ENCODE results near the gene IL20RB.

Gene IL20RB

DNA sequence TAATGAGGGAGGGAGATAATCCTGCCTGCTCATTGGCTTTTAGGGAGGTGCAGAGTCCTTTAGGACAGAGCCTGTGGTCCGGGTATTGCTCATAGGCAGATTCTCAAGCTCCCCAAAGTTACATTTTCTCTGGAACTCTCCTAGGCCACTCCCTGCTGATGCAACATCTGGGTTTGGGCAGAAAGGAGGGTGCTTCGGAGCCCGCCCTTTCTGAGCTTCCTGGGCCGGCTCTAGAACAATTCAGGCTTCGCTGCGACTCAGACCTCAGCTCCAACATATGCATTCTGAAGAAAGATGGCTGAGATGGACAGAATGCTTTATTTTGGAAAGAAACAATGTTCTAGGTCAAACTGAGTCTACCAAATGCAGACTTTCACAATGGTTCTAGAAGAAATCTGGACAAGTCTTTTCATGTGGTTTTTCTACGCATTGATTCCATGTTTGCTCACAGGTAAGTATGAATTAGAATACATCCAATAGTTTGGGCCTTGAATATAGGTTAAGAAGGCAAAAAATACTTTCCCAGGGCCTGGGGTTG lies at the start of gene IL20RB:
Gene IL20RB, plus strand, starts transcription at position 233 of the 538 bp plus-strand sequence. Its CDS starts 131 bp downstream, at position 364.
- H3K9ac ChIP-seq (ENCODE audit: low read depth, low read length) = no peak within 1 kb of the TSS
- H3K9me3 ChIP-seq (ENCODE audit: control insufficient read depth, insufficient read depth, low read length) = no peaks in the 10 kb centered on the region
- peaks cover 19% of the 10 kb centered on the region for H3K4me1 ChIP-seq (ENCODE audit: insufficient read depth, low read length)
- no peaks in the 10 kb centered on the region for H3K36me3 ChIP-seq (ENCODE audit: insufficient read depth, low read length)

GRCh38 chr3:136908297-136908696 lies 49.5 kb upstream of the IL20RB start:
- peaks cover 9% of the 10 kb centered on the region for H3K4me1 ChIP-seq (ENCODE audit: insufficient read depth, low read length)
- H3K36me3 ChIP-seq (ENCODE audit: insufficient read depth, low read length) = no peaks in the 10 kb centered on the region
- no peak overlapping the region for H3K9ac ChIP-seq (ENCODE audit: low read depth, low read length)
- no peaks in the 10 kb centered on the region; the same call in 1 of the 2 replicates for H3K9me3 ChIP-seq (ENCODE audit: control insufficient read depth, insufficient read depth, low read length)

DNA sequence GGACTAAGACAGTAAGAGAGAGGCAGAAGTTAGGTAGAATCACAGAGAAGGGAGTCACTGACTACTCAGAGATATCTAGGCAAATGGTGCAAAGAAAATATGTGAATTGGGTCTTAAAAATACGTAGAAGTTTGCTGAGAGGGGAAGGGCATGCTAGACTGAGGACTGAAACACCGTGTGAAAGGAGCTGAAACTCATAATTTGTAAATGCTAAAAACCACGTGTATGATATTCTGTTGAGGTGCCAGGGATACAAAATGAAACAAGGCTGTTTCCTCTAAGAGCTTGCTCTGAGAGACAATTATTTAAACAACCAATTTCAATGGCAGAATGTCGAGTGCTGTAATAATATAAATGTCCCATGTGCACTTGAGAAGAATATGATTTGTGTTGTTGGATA lies 48.6 kb upstream of the IL20RB start:
- Histone ChIP-seq H3K9ac (ENCODE audit: low read depth, low read length) (no peak overlapping the region), H3K9me3 (ENCODE audit: control insufficient read depth, insufficient read depth, low read length) (no peaks in the 10 kb centered on the region; the same call in 1 of the 2 replicates)

DNA sequence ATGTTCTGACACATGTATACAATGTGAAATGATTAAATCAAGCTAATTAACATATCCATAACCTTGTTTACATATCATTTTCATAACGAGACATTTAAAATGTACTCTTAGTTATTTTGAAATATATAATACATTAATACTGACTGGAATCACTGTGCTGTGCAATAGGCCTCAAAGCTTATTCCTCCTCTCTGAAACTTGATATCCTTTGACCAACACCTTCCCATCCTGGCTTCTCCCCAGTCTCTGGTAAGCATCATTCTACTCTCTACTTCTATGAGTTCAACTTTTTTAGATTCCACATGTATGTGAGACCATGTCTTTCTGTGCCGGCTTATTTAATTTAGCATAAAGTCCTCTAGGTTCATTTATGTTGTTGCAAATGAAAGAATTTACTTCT lies 47.1 kb upstream of the IL20RB start:
- no peaks in the 10 kb centered on the region for H3K9me3 ChIP-seq (ENCODE audit: control insufficient read depth, insufficient read depth, low read length)
- H3K4me1 ChIP-seq (ENCODE audit: insufficient read depth, low read length) = peaks cover 9% of the 10 kb centered on the region
- no peak overlapping the region for H3K9ac ChIP-seq (ENCODE audit: low read depth, low read length)
- no peaks in the 10 kb centered on the region for H3K36me3 ChIP-seq (ENCODE audit: insufficient read depth, low read length)

More for the DNA sequence above, 48.6 kb upstream of the IL20RB start:
- no peaks in the 10 kb centered on the region for H3K36me3 ChIP-seq (ENCODE audit: insufficient read depth, low read length)
- H3K4me1 ChIP-seq (ENCODE audit: insufficient read depth, low read length) = peaks cover 9% of the 10 kb centered on the region

DNA sequence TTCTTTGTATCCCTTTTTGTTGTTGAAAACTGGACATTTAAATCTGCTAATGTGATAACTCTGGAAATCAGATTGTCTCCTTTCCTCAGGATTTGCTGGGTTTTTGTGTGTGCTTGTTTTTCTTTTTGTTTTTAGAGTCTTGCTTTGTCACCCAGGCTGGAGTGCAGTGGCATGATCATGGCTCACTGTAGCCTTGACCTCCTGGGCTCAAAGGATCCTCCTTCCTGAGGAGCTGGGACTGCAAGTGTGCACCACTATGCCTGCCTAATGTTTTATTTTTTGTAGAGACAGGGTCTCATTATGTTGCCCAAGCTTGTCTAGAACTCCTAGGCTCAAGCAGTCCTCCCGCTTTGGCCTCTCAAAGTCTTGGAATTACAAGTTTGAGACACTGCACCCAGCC lies 44.6 kb upstream of the IL20RB start:
- H3K36me3 ChIP-seq (ENCODE audit: insufficient read depth, low read length) = no peaks in the 10 kb centered on the region
- no peaks in the 10 kb centered on the region for H3K4me1 ChIP-seq (ENCODE audit: insufficient read depth, low read length)
- no peak overlapping the region for H3K9ac ChIP-seq (ENCODE audit: low read depth, low read length)

DNA sequence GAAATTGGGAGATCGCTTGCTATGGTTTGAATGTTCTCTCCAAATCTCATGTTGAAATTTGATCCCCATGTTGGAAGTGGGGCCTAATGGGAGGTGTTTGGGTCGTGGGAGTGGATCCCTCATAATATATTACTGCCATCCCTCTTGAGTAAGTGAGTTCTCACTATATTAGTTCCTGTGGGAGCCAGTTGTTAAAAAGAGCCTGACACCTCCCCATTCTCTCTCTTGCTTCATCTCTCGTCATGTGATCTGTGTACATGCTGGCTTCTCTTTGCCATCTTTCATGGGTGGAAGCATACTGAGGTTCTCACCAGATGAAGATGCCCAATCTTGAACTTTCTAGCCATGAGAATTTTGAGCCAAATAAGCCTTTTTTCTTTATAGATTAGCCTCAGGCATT lies 43.0 kb upstream of the IL20RB start:
- Histone ChIP-seq H3K9ac (ENCODE audit: low read depth, low read length) (no peak overlapping the region), H3K36me3 (ENCODE audit: insufficient read depth, low read length) (no peaks in the 10 kb centered on the region), H3K9me3 (ENCODE audit: control insufficient read depth, insufficient read depth, low read length) (no peaks in the 10 kb centered on the region), H3K4me1 (ENCODE audit: insufficient read depth, low read length) (no peaks in the 10 kb centered on the region)

More for the DNA sequence above, 44.6 kb upstream of the IL20RB start:
- no peaks in the 10 kb centered on the region for H3K9me3 ChIP-seq (ENCODE audit: control insufficient read depth, insufficient read depth, low read length)

DNA sequence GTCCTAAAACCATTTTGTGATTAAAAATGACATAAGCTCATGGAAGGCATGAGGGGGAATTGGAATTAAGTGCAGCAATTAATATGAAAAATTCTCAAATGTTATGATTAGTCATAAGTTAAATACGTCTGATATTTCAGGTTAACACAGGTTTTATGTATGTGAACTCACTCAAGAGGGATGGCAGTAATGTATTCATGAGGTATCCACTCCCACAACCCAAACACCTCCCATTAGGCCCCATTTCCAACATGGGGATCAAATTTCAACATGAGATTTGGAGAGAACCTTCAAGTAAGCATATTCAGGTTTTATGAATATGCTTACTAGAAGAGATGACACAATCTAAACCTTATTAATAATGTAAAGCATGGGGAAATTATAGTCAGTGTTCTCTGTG lies 41.6 kb upstream of the IL20RB start:
- H3K9ac ChIP-seq (ENCODE audit: low read depth, low read length) = no peak overlapping the region
- H3K36me3 ChIP-seq (ENCODE audit: insufficient read depth, low read length) = no peaks in the 10 kb centered on the region
- no peaks in the 10 kb centered on the region for H3K4me1 ChIP-seq (ENCODE audit: insufficient read depth, low read length)
- peaks cover 4% of the 10 kb centered on the region; the same call in 1 of the 2 replicates for H3K9me3 ChIP-seq (ENCODE audit: control insufficient read depth, insufficient read depth, low read length)

DNA sequence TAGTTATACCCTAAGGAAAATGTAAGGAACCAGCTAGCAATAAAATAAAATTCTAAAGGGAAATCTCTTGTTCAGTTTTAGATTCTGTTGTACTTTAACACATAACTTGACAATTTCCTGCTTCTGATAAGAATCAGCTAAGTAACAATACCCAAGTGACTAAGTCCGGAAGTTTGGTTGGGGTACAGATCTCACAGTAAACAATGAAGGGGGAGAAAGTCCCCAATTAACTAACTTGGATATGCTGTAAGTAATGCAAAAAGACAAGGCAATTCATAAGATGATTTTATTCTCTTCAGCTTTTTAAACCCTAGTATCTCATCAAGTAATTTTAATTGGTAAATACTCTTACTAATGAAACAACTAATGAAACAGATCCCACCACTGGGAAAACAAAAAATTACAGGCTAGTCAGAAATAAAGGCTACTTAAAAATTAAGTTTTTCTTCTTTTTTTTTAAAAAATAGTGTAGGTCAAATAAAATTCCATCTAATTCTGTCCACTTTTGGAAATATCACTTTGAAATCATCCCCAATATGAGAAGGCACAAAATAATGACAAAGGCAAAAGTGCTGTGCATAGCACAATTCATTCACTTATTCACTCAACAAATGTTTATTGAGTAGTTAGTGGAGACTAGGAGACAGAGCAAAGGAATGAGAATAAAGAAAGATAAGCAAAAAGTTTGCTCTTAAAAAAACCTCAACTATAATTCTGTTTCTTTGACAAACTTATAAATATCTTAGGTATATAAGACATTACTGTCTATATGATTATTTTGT lies 37.8 kb upstream of the IL20RB start:
- no peak overlapping the region for H3K9ac ChIP-seq (ENCODE audit: low read depth, low read length)
- H3K9me3 ChIP-seq (ENCODE audit: control insufficient read depth, insufficient read depth, low read length) = peaks cover 4% of the 10 kb centered on the region; the same call in 1 of the 2 replicates
- H3K36me3 ChIP-seq (ENCODE audit: insufficient read depth, low read length) = no peaks in the 10 kb centered on the region
- H3K4me1 ChIP-seq (ENCODE audit: insufficient read depth, low read length) = no peaks in the 10 kb centered on the region

GRCh38 chr3:136920904-136921611 lies 36.7 kb upstream of the IL20RB start:
- peaks cover 4% of the 10 kb centered on the region; the same call in 1 of the 2 replicates for H3K9me3 ChIP-seq (ENCODE audit: control insufficient read depth, insufficient read depth, low read length)
- H3K9ac ChIP-seq (ENCODE audit: low read depth, low read length) = no peak overlapping the region
- H3K36me3 ChIP-seq (ENCODE audit: insufficient read depth, low read length) = no peaks in the 10 kb centered on the region
- H3K4me1 ChIP-seq (ENCODE audit: insufficient read depth, low read length) = no peaks in the 10 kb centered on the region

DNA sequence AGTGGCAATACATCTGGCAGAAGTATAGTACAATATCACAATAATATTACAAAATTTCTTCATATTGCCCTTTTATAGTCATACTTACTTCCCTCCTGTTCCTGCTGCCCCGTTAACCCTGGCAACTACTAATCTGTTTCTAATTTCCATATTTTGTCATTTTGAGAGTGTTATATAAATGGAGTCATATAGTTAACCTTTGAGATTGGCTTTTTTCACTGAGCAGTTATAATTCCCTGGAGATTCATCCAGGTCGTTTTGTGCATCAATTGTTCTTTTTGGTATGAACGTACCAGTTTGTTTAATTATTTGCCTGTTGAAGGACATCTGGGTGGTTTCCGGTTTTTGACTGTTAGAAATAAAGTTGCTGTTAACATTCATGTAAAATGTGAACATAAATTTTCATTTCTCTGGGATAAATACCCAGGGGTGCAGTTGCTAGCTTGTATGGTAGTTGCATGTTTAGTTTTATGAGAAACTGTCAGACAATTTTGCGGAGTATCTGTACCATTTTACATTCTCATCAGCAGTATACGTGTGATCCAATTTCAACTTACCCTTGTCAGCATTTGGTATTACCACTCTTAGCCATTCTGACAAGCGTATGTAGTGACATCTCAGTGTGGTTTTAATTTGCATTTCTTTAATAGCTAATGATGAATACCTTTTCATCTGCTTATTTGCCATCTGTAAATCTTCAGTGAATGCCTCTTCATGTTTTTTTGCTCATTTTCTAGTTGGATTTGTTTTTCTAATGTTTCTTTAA lies 32.2 kb upstream of the IL20RB start:
- Histone ChIP-seq H3K9me3 (ENCODE audit: control insufficient read depth, insufficient read depth, low read length) (peaks cover 4% of the 10 kb centered on the region; the same call in 1 of the 2 replicates), H3K4me1 (ENCODE audit: insufficient read depth, low read length) (no peaks in the 10 kb centered on the region), H3K36me3 (ENCODE audit: insufficient read depth, low read length) (peaks cover 5% of the 10 kb centered on the region; the same call in 1 of the 2 replicates), H3K9ac (ENCODE audit: low read depth, low read length) (no peak overlapping the region)

DNA sequence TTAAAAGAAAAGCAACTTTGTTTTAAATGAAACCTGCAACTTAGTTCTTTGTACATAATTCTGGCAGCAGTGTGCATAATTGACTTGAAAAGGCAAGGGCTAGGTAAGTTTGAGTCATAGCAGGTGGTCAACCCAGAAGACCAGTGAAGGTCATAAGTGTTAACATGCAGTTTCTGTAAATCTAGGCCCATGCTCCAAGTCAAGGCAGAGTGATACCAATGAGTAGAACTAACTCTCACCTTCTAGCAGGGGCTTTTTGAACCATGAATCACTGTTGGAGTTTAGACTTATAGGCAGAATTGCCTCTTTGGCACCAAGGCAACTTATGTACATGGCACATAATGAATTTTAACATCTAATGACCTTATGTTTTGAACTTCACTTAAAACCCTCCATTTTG lies 29.5 kb upstream of the IL20RB start:
- Histone ChIP-seq H3K4me1 (ENCODE audit: insufficient read depth, low read length) (no peaks in the 10 kb centered on the region), H3K9me3 (ENCODE audit: control insufficient read depth, insufficient read depth, low read length) (no peaks in the 10 kb centered on the region), H3K36me3 (ENCODE audit: insufficient read depth, low read length) (peaks cover 5% of the 10 kb centered on the region; the same call in 1 of the 2 replicates), H3K9ac (ENCODE audit: low read depth, low read length) (no peak overlapping the region)

- Histone ChIP-seq H3K9me3 (ENCODE audit: control insufficient read depth, insufficient read depth, low read length) (no peaks in the 10 kb centered on the region), H3K36me3 (ENCODE audit: insufficient read depth, low read length) (peaks cover 5% of the 10 kb centered on the region; the same call in 1 of the 2 replicates), H3K4me1 (ENCODE audit: insufficient read depth, low read length) (no peaks in the 10 kb centered on the region), H3K9ac (ENCODE audit: low read depth, low read length) (no peak overlapping the region)
These were observed 27.7 kb upstream of the IL20RB start for GRCh38 chr3:136929977-136930670.

DNA sequence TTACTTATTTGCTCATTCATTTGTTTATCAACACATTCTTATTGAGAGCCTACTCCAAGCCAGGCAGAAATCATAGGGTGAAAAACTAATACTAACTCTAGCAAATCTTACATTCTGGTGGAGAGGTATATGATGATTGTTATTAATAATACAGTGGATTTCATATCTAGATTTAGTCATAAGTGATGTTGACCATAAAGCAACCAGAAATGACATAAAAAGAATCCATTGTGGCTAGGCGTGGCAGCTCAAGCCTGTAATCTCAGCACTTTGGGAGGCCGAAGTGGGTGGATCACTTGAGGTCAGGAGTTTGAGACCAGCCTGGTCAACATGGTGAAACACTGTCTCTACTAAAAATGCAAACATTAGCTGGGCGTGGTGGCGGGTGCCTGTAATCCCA lies 26.2 kb upstream of the IL20RB start:
- Histone ChIP-seq H3K9ac (ENCODE audit: low read depth, low read length) (no peak overlapping the region), H3K4me1 (ENCODE audit: insufficient read depth, low read length) (no peaks in the 10 kb centered on the region), H3K9me3 (ENCODE audit: control insufficient read depth, insufficient read depth, low read length) (no peaks in the 10 kb centered on the region), H3K36me3 (ENCODE audit: insufficient read depth, low read length) (peaks cover 5% of the 10 kb centered on the region; the same call in 1 of the 2 replicates)
